Limb (tissue), 2 donors: Measurements from ENCODE around the gene ST3GAL2.
"Not testable (repeated sequence)": the region's sequence is repeated elsewhere in the genome, so short reads cannot be mapped to it uniquely, and the experiment has no call there.

Experiments
- DNase-seq, 2 donors: peaks; one replicate each; pipeline ENCODE4 v3.0.0-alpha.2; 2016; ENCODE audit errors: extremely low spot score in 2 of 2

ST3GAL2 gene

GRCh38 chr16:70417661-70418060 lies 21.2 kb downstream of the ST3GAL2 start:
- DNase-seq, result no peak

DNA sequence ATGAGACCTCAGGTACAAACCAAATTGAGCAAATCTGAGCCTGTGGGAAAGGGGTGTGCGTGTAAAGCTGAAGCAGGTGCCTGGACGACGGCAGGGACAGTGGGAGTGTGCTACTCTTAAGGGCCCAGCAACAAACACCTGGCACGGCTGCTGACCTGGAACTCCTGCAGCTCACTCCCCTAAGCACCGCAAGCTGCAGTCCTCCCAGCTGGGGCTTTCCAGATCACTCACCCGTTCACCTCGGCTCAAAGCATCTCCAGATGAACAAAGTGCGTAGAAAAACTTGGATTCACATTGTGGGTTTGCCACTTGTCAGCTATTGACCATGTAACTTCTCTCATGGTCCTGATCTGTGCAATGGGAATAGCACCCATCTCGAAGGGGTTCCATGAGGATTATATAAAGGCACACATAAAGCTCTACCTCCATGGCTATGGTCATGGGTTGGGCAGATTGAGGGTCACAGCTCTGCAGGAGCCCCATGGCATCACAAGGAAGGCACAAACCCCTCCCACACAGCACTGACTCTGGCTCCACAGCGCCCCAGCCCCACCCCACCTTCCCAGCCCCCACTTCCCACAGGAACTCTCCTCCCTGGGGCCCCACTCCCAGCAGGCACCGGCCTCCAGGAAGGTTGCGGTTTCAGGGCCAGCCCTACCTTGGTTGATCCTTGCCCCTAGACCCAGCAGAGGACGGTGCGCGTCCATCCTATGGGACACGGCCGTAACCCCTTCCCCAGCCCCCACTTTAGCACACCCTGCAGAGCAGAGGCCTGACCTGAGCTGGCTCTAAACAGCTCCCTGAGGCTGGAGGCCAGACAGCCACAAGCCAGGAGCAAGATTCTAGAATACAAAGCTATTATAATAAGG lies 21.9 kb downstream of the ST3GAL2 start:
- DNase-seq, result no peak

DNA sequence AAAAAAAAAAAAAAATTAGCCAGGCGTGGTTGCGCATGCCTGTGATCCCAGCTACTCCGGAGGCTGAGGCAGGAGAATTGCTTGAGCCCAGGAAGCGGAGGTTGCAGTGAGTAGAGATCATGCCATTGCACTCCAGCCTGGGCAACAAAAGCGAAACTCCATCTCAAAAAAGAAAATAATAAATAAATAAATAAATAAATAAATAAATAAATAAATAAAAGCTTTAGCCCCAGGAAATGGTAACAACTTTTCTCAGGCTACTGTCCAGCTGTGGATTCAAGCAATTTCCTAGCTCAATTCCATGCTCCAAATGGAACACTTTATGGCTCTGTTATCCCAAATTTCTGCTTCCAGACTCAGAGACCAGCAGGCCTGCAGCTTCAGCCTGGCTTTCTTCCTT lies 25.3 kb downstream of the ST3GAL2 start:
- not testable (repeated sequence) for DNase-seq

GRCh38 chr16:70412385-70412784 lies 26.5 kb downstream of the ST3GAL2 start:
- DNase-seq, result no peak

GRCh38 chr16:70410734-70411133 lies 28.2 kb downstream of the ST3GAL2 start:
- DNase-seq, result no peak

- DNase-seq, result no peak
Measured at GRCh38 chr16:70407811-70408274, 31.1 kb downstream of the ST3GAL2 start.

DNA sequence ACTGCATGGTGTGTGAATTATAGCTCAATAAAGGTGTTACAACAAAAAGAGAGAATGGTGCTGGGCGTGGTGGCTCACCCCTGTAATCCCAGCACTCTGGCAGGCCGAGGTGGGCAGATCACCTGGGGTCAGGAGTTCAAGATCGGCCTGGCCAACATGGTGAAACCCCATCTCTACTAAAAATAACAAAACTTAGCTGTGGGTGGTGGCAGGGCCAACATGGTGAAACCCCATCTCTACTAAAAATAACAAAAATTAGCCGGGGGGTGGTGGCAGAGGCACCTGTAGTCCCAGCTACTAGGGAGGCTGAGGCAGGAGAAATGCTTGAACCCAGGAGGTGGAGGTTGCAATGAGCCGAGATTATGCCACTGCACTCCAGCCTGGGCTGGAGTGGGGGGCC lies 32.8 kb downstream of the ST3GAL2 start:
- DNase-seq, result not testable (repeated sequence)

GRCh38 chr16:70402916-70403659 lies 35.8 kb downstream of the ST3GAL2 start:
- no peak for DNase-seq

DNA sequence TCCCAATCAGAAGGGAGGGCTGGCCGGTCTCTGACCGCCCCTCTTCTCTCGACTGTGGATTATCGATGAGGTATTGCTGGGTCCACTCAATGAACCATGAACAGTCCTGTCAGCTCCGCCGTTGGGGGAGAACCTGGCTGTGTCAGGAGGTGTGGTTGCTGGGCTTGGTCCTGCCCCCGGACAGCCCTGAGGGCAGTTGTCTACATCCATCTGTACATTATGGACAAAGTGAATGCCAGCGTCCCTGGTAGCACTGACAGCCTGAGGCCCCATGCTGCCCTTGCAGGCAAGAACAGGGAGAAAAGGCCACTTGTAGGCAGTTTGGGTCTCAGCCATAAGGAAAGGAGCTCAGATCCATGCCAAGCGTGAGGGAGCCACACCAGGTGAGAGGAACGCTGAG lies 38.9 kb downstream of the ST3GAL2 start:
- no peak for DNase-seq

DNA sequence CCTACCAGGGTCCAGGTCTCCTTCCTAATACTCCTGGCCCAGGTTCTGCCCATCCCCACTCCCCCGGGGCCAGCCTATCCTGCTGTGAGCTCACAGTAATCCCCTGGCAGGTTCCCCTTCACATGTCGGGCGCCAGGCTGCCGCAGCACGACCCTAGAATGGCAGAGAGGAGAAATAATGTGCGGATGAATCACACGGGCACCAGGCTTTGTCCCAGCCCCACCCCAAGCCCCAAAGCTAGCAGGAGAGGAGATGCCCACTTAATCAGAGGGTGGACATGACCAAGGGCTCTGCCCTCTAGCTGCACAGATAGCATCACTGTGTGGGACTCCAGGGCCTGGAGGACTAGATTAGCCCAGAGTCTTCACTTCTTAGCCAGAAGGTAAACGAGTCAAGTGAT lies 39.5 kb downstream of the ST3GAL2 start:
- DNase-seq, result no peak

GRCh38 chr16:70398177-70398743 lies 40.6 kb downstream of the ST3GAL2 start:
- DNase-seq, result no peak

DNA sequence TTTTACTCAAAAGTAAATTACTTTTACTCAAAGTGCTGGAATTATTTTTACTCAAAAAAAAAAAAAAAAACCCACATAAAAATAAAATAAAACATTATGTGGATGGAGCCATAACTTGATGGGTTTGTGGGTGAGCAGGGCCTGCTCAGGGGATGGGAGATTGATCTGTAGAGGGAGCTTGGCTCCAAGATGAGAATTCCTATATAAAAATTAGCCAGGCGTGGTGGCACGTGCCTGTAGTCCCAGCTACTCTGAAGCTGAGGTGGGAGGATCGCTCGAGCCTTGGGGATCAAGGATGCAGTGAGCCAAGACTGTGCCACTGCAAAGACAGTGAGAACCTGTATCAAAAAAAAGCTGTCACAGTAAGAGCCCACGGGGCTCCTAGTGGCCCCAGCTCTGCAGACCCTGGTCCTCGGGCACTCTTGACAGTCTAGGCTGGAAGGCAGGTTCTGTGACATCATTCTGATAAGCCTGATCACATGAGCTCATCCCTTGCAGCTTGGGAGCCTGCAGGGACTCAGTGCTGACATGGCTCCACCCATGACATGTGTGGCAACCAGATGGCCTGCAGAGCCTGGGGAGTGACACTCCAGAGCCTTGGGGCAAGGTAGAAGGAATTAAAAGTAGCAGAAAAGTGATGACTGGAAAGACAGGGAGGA lies 42.5 kb downstream of the ST3GAL2 start:
- DNase-seq, result no peak

DNA sequence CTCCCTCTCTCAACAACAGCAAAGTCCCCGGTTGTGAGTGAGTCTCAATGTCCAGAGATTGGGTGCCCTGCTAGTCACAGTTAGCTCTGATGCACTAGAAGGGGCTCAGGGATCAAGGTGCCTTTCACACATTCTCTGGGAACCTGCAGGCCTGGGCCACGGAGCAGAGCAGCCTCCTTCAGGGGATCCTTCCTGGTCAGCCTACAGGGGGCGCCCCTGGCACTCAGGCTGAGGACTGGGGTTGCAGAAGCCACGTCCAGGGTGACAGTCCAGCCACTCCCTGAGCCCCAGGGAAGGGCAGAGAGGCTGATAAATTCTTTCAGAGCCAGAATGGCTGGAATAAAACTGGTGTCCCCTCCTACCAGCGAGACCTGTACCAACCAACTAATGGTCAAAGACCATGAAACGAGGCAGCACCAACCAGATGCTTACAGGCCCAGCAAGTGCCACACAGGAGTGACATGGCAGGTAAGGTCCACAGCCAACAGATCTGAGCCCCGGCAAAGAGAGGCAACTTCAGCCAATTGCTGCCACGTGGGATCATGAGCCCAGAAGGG lies 43.5 kb downstream of the ST3GAL2 start:
- peak; percentile 10 to 57 for DNase-seq

DNA sequence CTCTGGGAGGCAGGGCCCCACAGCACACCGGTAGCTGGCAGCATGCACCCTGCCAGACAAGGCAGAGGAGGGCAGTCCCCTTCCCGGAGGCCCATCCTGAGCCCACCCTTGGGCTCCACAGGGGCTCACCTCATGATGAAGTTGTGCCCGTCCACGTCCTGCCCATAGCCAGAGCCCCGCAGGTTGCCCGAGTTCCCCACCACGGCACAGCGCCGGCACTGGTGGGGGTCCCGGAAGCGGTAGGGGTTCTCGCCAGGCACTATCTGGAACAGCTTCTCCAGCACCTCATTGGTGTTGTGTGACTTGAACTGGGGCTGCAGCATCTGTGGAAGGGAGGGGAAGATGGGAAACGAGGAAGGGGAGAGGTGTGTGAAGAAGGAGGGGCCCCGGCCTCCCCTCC lies 44.0 kb downstream of the ST3GAL2 start:
- DNase-seq, result no peak

GRCh38 chr16:70393662-70394061 lies 45.2 kb downstream of the ST3GAL2 start:
- DNase-seq, result no peak

- no peak for DNase-seq
Measured at GRCh38 chr16:70392606-70393005, 46.3 kb downstream of the ST3GAL2 start.

DNA sequence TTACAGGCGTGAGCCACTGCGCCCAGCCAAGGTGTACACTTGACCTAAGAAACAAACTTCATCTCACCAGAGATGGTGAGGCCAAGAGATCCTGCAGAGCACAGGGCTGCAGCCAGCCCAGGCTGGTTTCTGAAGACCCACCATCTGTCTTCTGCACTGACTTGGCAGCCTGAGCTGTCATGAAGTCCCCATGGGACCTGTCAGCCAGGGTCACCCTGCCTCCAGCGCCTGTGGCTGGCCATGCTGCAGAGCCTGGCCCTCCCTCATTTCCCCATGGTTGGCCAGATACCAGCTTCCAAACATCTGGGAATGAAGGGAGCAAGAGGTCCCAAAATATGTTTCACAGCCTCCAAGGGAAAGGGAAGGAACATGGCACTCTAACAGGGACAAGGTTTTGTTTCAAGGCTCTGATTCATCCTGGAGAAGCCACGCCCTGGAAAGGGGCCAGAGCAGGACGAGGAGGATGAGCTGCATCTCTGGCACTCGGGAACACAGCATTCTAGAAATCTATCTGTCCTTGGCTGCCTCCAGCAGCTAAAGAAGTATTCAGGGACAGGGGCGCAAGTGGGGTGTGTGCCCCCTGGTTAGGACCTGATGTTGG lies 46.9 kb downstream of the ST3GAL2 start:
- no peak for DNase-seq

GRCh38 chr16:70391446-70391845 lies 47.5 kb downstream of the ST3GAL2 start:
- DNase-seq, result no peak

GRCh38 chr16:70390774-70391173 lies 48.1 kb downstream of the ST3GAL2 start:
- no peak for DNase-seq

- no peak for DNase-seq
Measured at GRCh38 chr16:70388006-70388680, 50.8 kb downstream of the ST3GAL2 start.
